PFSK-1 (cell line): Measurements from ENCODE around the gene HOXB7.

Source experiments
- POLR2AphosphoS5 ChIP-seq: IDR thresholded peaks from 2 replicates; pipeline ENCODE4 v1.6.1; 2012; ENCODE audit warnings: low read depth, mild to moderate bottlenecking, control low read depth, low read length, moderate library complexity
- TF ChIP-seq, protein P1 (sequence below), 2 experiments: IDR thresholded peaks; 2 replicates each; pipeline versions ENCODE4 v1.6.1 to v1.8.0; 2011 to 2012; ENCODE audit warnings: low read depth in 2 of 2, low read length in 2 of 2, control low read depth in 1 of 2, inconsistent platforms in 1 of 2, mild to moderate bottlenecking in 1 of 2, moderate library complexity in 1 of 2; ENCODE audit not compliant: insufficient read depth in 1 of 2

DNA sequence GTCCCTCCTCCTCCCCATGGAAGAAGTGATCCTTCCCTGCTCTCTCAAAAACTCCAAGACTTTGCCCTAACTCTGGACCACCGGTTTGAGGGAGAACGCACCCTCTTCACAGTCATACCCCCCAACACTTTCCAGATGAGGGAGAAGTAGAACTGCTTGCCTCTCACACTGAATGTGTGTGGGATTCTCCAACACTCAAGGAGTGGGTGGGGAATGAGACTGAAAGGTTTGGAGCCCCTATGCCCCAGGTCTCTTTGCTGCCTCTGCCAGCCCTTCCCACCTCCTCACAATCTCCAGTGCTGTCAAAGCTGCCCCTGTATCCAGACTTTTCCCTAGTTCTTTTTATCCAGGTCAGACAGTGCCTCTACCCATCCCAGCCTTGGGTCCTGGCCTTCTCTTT is 44.1 kb downstream of the HOXB7 start:
- no peak for TF ChIP-seq POLR2AphosphoS5
- TF ChIP-seq, protein P1, sequence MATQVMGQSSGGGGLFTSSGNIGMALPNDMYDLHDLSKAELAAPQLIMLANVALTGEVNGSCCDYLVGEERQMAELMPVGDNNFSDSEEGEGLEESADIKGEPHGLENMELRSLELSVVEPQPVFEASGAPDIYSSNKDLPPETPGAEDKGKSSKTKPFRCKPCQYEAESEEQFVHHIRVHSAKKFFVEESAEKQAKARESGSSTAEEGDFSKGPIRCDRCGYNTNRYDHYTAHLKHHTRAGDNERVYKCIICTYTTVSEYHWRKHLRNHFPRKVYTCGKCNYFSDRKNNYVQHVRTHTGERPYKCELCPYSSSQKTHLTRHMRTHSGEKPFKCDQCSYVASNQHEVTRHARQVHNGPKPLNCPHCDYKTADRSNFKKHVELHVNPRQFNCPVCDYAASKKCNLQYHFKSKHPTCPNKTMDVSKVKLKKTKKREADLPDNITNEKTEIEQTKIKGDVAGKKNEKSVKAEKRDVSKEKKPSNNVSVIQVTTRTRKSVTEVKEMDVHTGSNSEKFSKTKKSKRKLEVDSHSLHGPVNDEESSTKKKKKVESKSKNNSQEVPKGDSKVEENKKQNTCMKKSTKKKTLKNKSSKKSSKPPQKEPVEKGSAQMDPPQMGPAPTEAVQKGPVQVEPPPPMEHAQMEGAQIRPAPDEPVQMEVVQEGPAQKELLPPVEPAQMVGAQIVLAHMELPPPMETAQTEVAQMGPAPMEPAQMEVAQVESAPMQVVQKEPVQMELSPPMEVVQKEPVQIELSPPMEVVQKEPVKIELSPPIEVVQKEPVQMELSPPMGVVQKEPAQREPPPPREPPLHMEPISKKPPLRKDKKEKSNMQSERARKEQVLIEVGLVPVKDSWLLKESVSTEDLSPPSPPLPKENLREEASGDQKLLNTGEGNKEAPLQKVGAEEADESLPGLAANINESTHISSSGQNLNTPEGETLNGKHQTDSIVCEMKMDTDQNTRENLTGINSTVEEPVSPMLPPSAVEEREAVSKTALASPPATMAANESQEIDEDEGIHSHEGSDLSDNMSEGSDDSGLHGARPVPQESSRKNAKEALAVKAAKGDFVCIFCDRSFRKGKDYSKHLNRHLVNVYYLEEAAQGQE (IDR thresholded peaks at IDR 0.05; ENCODE audit: insufficient read depth in 1 of 2, low read depth in 2 of 2, low read length in 2 of 2): no peak
